Esophagus muscularis mucosa (tissue), 4 donors: ENCODE results near the gene OR2W3. TPM values are rescaled to one million over a fixed set of nuclear protein-coding genes. Genes with fewer than 3 reads are reported as not detected.

Experiments used
- DNase-seq: peaks from one replicate; pipeline ENCODE4 v3.0.0-alpha.2; 2017; ENCODE audit errors: extremely low spot score
- H3K27ac ChIP-seq, 4 donors: fragments of 200-600 bp; sonication (generic); replicated peaks in 1 of 4; 1 replicate in 3 of 4; 2 replicates in 1 of 4; pipeline ENCODE4 v1.5.1; 2016 to 2019; ENCODE audit warnings: mild to moderate bottlenecking in 1 of 4
- H3K27me3 ChIP-seq, 4 donors: fragments of 200-600 bp; sonication (generic); one replicate each; pipeline versions ENCODE4 v1.5.1 to v1.6.0; 2016 to 2019
- H3K36me3 ChIP-seq, 4 donors: fragments of 200-600 bp; sonication (generic); one replicate each; pipeline ENCODE4 v1.5.1; 2016 to 2019
- H3K4me1 ChIP-seq, 4 donors: fragments of 200-600 bp; sonication (generic); one replicate each; pipeline ENCODE4 v1.5.1; 2016 to 2019
- H3K4me3 ChIP-seq, 4 donors: fragments of 200-600 bp; sonication (generic); 1 replicate in 2 of 4; 2 replicates in 2 of 4; pipeline ENCODE4 v1.5.1; 2016 to 2019; ENCODE audit warnings: mild to moderate bottlenecking in 4 of 4, moderate library complexity in 1 of 4
- H3K9me3 ChIP-seq, 4 donors: fragments of 200-600 bp; sonication (generic); 1 replicate in 3 of 4; 2 replicates in 1 of 4; pipeline ENCODE4 v1.5.1; 2016 to 2019
- EP300 ChIP-seq: sonication (generic); formaldehyde crosslinking; IDR thresholded peaks from one replicate; pipeline ENCODE4 v1.6.1; 2017; ENCODE audit warnings: antibody characterized with exemption
- POLR2A ChIP-seq: fragments of 450-650 bp; IDR thresholded peaks from one replicate; pipeline ENCODE4 v1.6.1; 2017; ENCODE audit warnings: antibody characterized with exemption, moderate library complexity, mild to moderate bottlenecking, low read depth
- POLR2AphosphoS5 ChIP-seq, 2 donors: sonication (generic); formaldehyde crosslinking; IDR thresholded peaks; one replicate each; pipeline ENCODE4 v1.6.1; 2017; ENCODE audit warnings: antibody characterized with exemption in 2 of 2
- WGBS: methylation state at CpG from one replicate; pipeline ENCODE4 v1.1.5; 2018; 5-methylcytosine and 5-hydroxymethylcytosine counted together
- intact Hi-C: fragments of 100-400 bp; cut with DNase I; formaldehyde crosslinking; loops from one replicate; pipeline ENCODE4 v1.15.1; 2023
- total RNA-seq, 4 donors: library from RNA; depleted of rRNA; stranded (reverse); fragments of >200 nt; gene quantifications; one replicate each; pipeline versions ENCODE4 v1.1.0 to v1.2.1, GENCODE V29; 2016
- TF ChIP-seq, protein P1 (sequence below), 3 experiments: fragments of 200-600 bp in 2 of 3; fragments of 450-650 bp in 1 of 3; sonication (generic) in 2 of 3; IDR thresholded peaks; one replicate each; pipeline ENCODE4 v1.5.1; 2017 to 2019; ENCODE audit warnings: antibody characterized with exemption in 3 of 3, mild to moderate bottlenecking in 2 of 3, moderate library complexity in 1 of 3

OR2W3 gene
- total RNA-seq, 4 donors from 2014 or later: 0.34 to 1.9 (median 0.83) TPM; not detected in 1

DNA sequence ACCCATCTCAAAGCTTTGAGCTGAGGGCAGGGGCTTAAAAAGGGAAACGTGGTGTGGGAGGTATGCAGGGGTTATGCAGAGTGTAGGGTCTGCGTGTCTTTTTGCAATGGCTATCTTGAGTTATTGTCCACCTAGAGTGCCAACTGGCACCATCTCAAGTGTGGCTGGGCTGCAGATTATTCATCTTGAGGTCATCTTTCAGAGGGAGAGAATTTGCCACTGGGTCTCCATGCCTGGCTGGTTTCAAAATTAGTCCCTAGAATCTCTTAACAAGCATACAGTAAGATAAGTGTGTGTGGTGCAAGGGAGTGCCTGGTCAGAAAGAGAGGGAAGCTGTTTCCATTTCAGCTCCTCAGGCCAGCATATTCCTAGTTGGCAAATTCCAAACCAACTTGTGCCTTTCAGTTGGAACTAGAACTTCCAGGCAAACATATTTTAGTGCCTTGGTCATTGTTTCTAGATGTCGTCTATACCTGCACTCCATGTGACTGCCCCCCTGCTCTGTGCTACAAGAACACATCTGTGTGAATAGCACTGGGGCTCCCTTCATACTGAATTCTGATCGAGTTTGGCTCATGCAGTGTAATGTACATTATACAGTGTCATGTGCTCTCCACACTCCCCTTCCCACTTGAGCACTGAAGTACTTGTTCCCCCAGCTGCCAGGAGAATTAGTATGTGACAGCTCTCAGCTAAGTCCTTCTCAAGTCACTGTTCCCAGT, 19.7 kb downstream of the OR2W3 start:
- WGBS: 60% methylated on average over 4 of the region's 4 CpGs
- H3K4me1 ChIP-seq: no peaks in the 10 kb centered on the region
- no peak for TF ChIP-seq POLR2A
- TF ChIP-seq POLR2AphosphoS5 (IDR thresholded peaks at IDR 0.05): no peak
- TF ChIP-seq, protein P1, sequence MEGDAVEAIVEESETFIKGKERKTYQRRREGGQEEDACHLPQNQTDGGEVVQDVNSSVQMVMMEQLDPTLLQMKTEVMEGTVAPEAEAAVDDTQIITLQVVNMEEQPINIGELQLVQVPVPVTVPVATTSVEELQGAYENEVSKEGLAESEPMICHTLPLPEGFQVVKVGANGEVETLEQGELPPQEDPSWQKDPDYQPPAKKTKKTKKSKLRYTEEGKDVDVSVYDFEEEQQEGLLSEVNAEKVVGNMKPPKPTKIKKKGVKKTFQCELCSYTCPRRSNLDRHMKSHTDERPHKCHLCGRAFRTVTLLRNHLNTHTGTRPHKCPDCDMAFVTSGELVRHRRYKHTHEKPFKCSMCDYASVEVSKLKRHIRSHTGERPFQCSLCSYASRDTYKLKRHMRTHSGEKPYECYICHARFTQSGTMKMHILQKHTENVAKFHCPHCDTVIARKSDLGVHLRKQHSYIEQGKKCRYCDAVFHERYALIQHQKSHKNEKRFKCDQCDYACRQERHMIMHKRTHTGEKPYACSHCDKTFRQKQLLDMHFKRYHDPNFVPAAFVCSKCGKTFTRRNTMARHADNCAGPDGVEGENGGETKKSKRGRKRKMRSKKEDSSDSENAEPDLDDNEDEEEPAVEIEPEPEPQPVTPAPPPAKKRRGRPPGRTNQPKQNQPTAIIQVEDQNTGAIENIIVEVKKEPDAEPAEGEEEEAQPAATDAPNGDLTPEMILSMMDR (IDR thresholded peaks at IDR 0.05): no peak
- TF ChIP-seq EP300: no peak
- intact Hi-C loops: no loop called here
- H3K36me3 ChIP-seq: no peaks in the 10 kb centered on the region
- H3K27ac ChIP-seq: no peak overlapping the region
- no peaks in the 10 kb centered on the region for H3K27me3 ChIP-seq
- no peaks in the 10 kb centered on the region for H3K9me3 ChIP-seq
- DNase-seq: no peak
- H3K4me3 ChIP-seq: no peak overlapping the region

GRCh38 chr1:247919952-247920351, 24.6 kb downstream of the OR2W3 start, which contains the start of gene OR2T8:
TSS of gene OR2T8 (plus strand) at chr1:247920252. CDS start at chr1:247921018, 766 bp downstream.
- Histone ChIP-seq H3K9me3 (no peaks in the 10 kb centered on the region), H3K4me3 (no peak within 1 kb of the TSS), H3K27me3 (no peaks in the 10 kb centered on the region), H3K36me3 (no peaks in the 10 kb centered on the region), H3K4me1 (no peaks in the 10 kb centered on the region), H3K27ac (no peak within 1 kb of the TSS)
- no peak for DNase-seq
- TF ChIP-seq POLR2AphosphoS5 (IDR thresholded peaks at IDR 0.05): no peak
- TF ChIP-seq EP300: no peak
- TF ChIP-seq POLR2A: no peak
- TF ChIP-seq, protein P1 (IDR thresholded peaks at IDR 0.05): no peak
- WGBS: 75% methylated on average over 2 of the region's 2 CpGs
- intact Hi-C loops: no loop called here

DNA sequence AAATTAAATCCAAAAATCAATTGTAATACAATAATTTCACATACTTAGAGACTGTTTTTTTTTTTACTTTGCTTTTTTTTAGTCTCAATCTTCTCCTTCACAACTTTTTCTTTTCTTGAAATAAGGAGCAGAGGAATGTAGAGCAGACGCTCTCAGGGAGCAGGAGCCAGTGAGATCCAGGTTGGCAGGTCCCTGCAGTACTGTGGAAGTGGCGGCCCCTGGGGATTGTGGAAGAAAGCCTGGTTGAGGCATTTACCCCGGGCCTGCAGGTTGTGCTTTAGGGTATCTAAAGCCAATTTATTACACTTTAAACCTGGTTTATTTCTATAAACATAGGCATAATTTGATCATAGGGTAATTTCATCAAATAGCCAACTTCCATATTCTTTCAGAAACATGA, 28.6 kb downstream of the OR2W3 start:
- TF ChIP-seq POLR2A: no peak
- no peak for TF ChIP-seq POLR2AphosphoS5 (IDR thresholded peaks at IDR 0.05)
- no peak for TF ChIP-seq EP300
- TF ChIP-seq, protein P1 (IDR thresholded peaks at IDR 0.05): no peak
- intact Hi-C loops: no loop called here
- WGBS: 66% methylated on average over 3 of the region's 3 CpGs
- no peaks in the 10 kb centered on the region for H3K27me3 ChIP-seq
- H3K4me1 ChIP-seq: no peaks in the 10 kb centered on the region
- DNase-seq: no peak
- H3K4me3 ChIP-seq: no peak overlapping the region
- no peak overlapping the region for H3K27ac ChIP-seq
- no peaks in the 10 kb centered on the region for H3K9me3 ChIP-seq
- H3K36me3 ChIP-seq: no peaks in the 10 kb centered on the region

DNA sequence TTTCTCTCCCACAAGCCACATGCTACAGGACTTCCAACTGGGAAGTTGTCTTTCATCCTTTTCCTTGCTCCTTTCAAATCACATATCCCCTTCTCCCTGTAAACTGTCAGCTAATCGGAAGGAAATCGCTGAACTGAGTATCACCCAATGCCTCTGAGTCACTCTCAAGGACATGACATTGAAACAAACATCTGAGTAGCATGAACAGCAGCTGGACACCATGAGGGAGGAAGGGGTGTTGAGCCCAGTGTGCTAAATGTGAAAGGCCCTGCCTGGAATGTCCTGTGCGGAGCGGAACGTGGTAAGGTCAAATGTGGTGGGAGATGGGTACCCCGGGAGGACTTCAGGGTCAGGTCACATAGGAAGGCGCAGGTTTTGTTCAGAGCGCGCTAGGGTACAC, 29.5 kb downstream of the OR2W3 start, which contains the start of gene OR2AJ1:
TSS of gene OR2AJ1 (plus strand) at position 22 of the 400 bp plus-strand sequence. CDS start 8,880 bp downstream, outside the sequence.
- H3K4me3 ChIP-seq: no peak within 1 kb of the TSS
- WGBS: 83% methylated on average over 9 of the region's 9 CpGs
- intact Hi-C loops: no loop called here
- H3K36me3 ChIP-seq: no peaks in the 10 kb centered on the region
- H3K27me3 ChIP-seq: no peaks in the 10 kb centered on the region
- TF ChIP-seq EP300 (no peak), POLR2AphosphoS5 (IDR thresholded peaks at IDR 0.05) (no peak)
- H3K4me1 ChIP-seq: no peaks in the 10 kb centered on the region
- DNase-seq: no peak
- no peaks in the 10 kb centered on the region for H3K9me3 ChIP-seq
- no peak within 1 kb of the TSS for H3K27ac ChIP-seq

GRCh38 chr1:247933989-247934388, 38.6 kb downstream of the OR2W3 start:
- no peak for TF ChIP-seq POLR2A
- no peak for TF ChIP-seq EP300
- TF ChIP-seq, protein P1 (IDR thresholded peaks at IDR 0.05): no peak
- Histone ChIP-seq H3K9me3 (peaks cover 0 to 15% (median 0%) of the 10 kb centered on the region in 4 donors), H3K27me3 (peaks cover 0 to 16% (median 8%) of the 10 kb centered on the region in 4 donors), H3K4me1 (no peaks in the 10 kb centered on the region), H3K36me3 (no peaks in the 10 kb centered on the region), H3K4me3 (no peak overlapping the region), H3K27ac (no peak overlapping the region)
- intact Hi-C loops: no loop called here
- WGBS: 91% methylated on average over 8 of the region's 8 CpGs
- DNase-seq: no peak
